ENCODE results near the gene PTPN6.

The PTPN6 gene

GRCh38 chr12:7009512-7009911 lies 58.4 kb downstream of the PTPN6 start:
- no peak for DNase-seq (ENCODE audit: low read depth)
